ENCODE data around the gene PPM1D.

The PPM1D gene

DNA sequence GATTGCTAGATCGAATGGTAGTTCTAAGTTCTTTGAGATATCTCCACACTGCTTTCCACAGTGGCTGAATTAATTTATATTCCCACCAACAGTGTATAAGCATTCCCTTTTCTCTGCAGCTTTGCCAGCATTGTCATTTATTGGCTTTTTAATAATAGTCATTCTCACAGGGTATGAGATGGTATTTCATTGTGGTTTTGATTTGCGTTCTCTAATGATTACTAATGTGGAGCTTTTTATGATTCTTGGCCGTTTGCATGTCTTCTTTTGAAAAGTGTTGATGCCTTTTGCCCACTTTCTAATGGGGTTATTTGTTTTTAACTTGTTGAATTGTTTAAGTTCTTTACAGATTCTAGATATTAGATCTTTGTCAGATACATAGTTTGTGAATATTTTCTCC, 41.1 kb downstream of the PPM1D start:
- Histone ChIP-seq H3K27ac (ENCODE audit: low read depth, low read length) (no peak overlapping the region), H2AFZ (ENCODE audit: low read length, unreplicated experiment) (no peak overlapping the region), H3K4me3 (ENCODE audit: low read depth, low read length) (no peak overlapping the region), H3K4me1 (ENCODE audit: control insufficient read depth, insufficient read depth, low read length, unreplicated experiment) (no peaks in the 10 kb centered on the region), H3K79me2 (ENCODE audit: control insufficient read depth, insufficient read depth, low read length, unreplicated experiment) (peaks cover 2% of the 10 kb centered on the region), H3K27me3 (ENCODE audit: insufficient read depth, low read length) (no peaks in the 10 kb centered on the region), H3K36me3 (ENCODE audit: insufficient read depth, low read length) (no peaks in the 10 kb centered on the region)

DNA sequence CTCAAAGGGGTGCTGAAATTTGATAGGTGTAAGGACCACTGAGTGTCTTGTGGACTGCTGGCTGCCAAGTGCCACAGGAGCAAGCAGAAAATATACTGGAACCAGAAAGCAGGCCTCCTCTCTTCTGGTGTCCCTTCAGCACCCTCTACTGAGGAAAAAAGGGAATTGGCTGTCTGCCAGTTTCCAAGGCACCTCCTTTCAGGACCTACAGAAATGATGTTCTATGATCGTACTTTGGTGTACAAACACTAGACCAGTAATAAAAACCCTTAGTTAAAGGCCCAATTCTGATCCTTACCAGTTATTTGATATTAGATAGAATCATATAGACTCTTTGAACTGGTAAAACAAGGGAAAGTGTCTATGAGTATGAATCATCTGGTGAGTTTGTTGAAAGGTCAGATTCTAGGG, 41.8 kb downstream of the PPM1D start:
- Histone ChIP-seq H3K4me3 (ENCODE audit: low read depth, low read length) (no peak overlapping the region), H3K4me1 (ENCODE audit: control insufficient read depth, insufficient read depth, low read length, unreplicated experiment) (no peaks in the 10 kb centered on the region), H3K79me2 (ENCODE audit: control insufficient read depth, insufficient read depth, low read length, unreplicated experiment) (peaks cover 2% of the 10 kb centered on the region), H3K27ac (ENCODE audit: low read depth, low read length) (no peak overlapping the region), H2AFZ (ENCODE audit: low read length, unreplicated experiment) (no peak overlapping the region), H3K27me3 (ENCODE audit: insufficient read depth, low read length) (no peaks in the 10 kb centered on the region), H3K36me3 (ENCODE audit: insufficient read depth, low read length) (no peaks in the 10 kb centered on the region)

DNA sequence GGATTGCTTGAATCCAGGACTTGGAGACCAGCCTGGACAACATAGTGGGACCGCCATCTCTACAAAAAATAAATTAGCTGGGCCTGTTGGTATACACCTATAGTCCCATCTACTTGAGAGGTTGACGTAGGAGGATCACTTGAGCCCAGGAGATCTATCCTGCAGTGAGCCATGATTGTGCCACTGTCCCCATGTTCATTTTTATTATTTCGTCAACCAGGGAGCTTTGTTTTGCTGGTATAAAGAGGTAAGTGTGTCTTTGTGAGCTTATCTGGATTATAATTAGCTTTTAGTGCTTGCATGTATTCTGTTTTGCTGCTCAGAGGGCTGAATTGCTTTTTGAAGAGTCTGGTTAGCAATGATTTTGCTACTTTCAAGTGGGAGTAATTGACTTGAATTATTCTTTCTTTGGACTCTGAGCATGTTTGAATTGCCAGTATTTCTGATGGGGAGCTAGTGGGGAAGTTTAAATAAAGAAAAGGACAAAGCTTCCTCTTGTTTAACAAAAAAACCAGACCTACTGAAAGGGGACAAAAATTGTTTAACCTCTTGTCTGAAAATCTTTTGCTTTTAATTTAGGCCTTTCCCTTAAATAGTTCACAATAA, 46.0 kb downstream of the PPM1D start:
- no peaks in the 10 kb centered on the region for H3K4me1 ChIP-seq (ENCODE audit: control insufficient read depth, insufficient read depth, low read length, unreplicated experiment)
- H3K27ac ChIP-seq (ENCODE audit: low read depth, low read length) = no peak overlapping the region
- H2AFZ ChIP-seq (ENCODE audit: low read length, unreplicated experiment) = no peak overlapping the region
- no peaks in the 10 kb centered on the region for H3K27me3 ChIP-seq (ENCODE audit: insufficient read depth, low read length)
- no peak overlapping the region for H3K4me3 ChIP-seq (ENCODE audit: low read depth, low read length)
- peaks cover 2% of the 10 kb centered on the region for H3K79me2 ChIP-seq (ENCODE audit: control insufficient read depth, insufficient read depth, low read length, unreplicated experiment)
- no peaks in the 10 kb centered on the region for H3K36me3 ChIP-seq (ENCODE audit: insufficient read depth, low read length)

DNA sequence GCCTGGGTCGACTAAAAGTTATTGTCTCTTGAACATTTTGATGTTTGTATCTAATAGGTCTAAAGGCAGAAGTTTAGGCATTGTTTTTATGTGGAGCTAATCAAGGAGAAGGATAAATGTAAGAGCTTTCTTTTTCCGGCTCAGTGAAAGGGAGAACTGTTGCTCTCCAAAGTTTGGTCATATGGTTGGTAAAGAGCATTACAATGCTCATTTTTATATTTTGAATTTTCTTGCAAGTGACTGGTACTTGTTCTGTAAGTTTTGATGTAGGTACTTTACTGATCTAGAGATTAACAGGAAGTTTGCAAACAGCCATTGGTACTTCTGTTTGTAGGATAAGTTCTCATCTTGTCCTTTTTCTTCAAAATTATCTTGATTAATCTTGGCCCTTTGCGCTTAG, 46.7 kb downstream of the PPM1D start:
- Histone ChIP-seq H3K36me3 (ENCODE audit: insufficient read depth, low read length) (no peaks in the 10 kb centered on the region), H3K79me2 (ENCODE audit: control insufficient read depth, insufficient read depth, low read length, unreplicated experiment) (peaks cover 2% of the 10 kb centered on the region), H3K27ac (ENCODE audit: low read depth, low read length) (no peak overlapping the region)

DNA sequence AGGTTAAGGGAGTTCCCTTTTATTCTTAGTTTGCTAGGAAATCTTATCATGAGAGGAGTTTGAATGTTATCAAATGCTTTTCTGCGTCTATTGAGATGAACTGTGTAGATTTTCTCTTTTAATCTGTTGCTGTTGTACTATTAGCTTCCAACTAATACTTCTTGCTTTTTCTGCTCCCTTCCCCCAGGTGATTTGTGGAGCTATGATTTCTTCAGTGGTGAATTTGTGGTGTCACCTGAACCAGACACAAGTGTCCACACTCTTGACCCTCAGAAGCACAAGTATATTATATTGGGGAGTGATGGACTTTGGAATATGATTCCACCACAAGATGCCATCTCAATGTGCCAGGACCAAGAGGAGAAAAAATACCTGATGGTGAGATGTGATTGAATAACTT, 47.7 kb downstream of the PPM1D start:
- no peak overlapping the region for H2AFZ ChIP-seq (ENCODE audit: low read length, unreplicated experiment)
- H3K27me3 ChIP-seq (ENCODE audit: insufficient read depth, low read length) = no peaks in the 10 kb centered on the region
- H3K36me3 ChIP-seq (ENCODE audit: insufficient read depth, low read length) = no peaks in the 10 kb centered on the region
- H3K4me1 ChIP-seq (ENCODE audit: control insufficient read depth, insufficient read depth, low read length, unreplicated experiment) = no peaks in the 10 kb centered on the region
- no peak overlapping the region for H3K4me3 ChIP-seq (ENCODE audit: low read depth, low read length)
- H3K27ac ChIP-seq (ENCODE audit: low read depth, low read length) = no peak overlapping the region
- H3K79me2 ChIP-seq (ENCODE audit: control insufficient read depth, insufficient read depth, low read length, unreplicated experiment) = peaks cover 2% of the 10 kb centered on the region

More for the DNA sequence above, 46.7 kb downstream of the PPM1D start:
- H2AFZ ChIP-seq (ENCODE audit: low read length, unreplicated experiment) = no peak overlapping the region
- no peaks in the 10 kb centered on the region for H3K4me1 ChIP-seq (ENCODE audit: control insufficient read depth, insufficient read depth, low read length, unreplicated experiment)
- no peaks in the 10 kb centered on the region for H3K27me3 ChIP-seq (ENCODE audit: insufficient read depth, low read length)
- no peak overlapping the region for H3K4me3 ChIP-seq (ENCODE audit: low read depth, low read length)

DNA sequence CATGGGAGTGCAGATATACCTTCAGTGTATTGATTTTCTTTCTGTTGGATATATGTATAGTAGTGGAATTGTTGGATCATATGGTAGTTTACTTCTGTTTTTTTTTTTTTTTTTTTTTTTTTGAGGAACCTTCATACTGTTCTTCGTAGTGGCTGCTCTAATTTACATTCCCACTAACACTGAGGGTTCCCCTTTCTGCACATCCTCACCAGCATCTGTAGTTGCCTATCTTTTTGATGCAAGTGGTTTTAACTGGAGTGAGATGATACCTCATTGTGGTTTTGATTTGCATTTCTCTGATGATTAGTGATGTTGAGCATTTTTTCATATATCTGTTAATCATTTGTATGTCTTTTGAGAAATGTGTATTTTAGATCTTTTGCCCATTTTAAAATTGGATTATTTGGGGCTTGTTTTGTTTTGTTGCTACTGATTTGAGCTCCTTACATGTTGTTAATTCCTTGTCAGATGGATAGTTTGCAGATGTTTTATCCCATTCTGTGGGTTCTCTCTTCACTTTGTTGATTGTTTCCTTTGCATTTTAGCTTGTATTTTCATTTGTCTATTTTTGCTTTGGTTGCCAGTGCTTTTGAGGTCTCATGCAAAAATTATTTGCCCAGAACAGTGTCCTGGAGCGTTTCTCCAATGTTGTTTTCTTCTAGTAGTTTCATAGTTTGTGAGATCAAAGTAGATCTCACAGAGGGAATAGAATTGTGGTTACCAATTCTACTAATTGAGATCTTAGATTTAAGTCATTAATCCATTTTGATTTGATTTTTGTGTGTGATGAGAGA, 52.7 kb downstream of the PPM1D start:
- no peaks in the 10 kb centered on the region for H3K79me2 ChIP-seq (ENCODE audit: control insufficient read depth, insufficient read depth, low read length, unreplicated experiment)

DNA sequence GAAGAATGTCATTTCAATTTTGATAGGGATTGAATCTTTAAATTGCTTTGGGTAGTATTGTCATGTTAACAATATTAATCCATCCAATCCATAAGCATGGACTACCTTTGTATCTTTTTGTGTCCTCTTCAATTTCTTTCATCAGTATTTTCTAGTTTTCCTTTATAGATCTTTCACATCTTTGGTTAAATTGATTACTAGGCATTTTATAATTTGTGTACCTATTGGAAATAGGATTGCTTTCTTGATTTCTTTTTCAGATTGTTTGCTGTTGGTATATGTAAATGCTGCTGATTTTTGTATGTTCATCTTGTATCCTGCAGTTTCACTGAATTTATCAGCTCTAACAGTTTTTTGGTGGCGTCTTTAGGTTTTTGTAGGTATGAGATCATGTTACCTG, 53.6 kb downstream of the PPM1D start:
- no peaks in the 10 kb centered on the region for H3K27me3 ChIP-seq (ENCODE audit: insufficient read depth, low read length)
- peaks cover 10% of the 10 kb centered on the region for H3K36me3 ChIP-seq (ENCODE audit: insufficient read depth, low read length)
- H2AFZ ChIP-seq (ENCODE audit: low read length, unreplicated experiment) = no peak overlapping the region
- H3K4me3 ChIP-seq (ENCODE audit: low read depth, low read length) = no peak overlapping the region
- no peaks in the 10 kb centered on the region for H3K4me1 ChIP-seq (ENCODE audit: control insufficient read depth, insufficient read depth, low read length, unreplicated experiment)
- H3K79me2 ChIP-seq (ENCODE audit: control insufficient read depth, insufficient read depth, low read length, unreplicated experiment) = no peaks in the 10 kb centered on the region
- H3K27ac ChIP-seq (ENCODE audit: low read depth, low read length) = no peak overlapping the region

More for the DNA sequence above, 52.7 kb downstream of the PPM1D start:
- Histone ChIP-seq H3K4me3 (ENCODE audit: low read depth, low read length) (no peak overlapping the region), H3K27ac (ENCODE audit: low read depth, low read length) (no peak overlapping the region), H3K36me3 (ENCODE audit: insufficient read depth, low read length) (peaks cover 6% of the 10 kb centered on the region), H3K27me3 (ENCODE audit: insufficient read depth, low read length) (no peaks in the 10 kb centered on the region), H3K4me1 (ENCODE audit: control insufficient read depth, insufficient read depth, low read length, unreplicated experiment) (no peaks in the 10 kb centered on the region), H2AFZ (ENCODE audit: low read length, unreplicated experiment) (no peak overlapping the region)

DNA sequence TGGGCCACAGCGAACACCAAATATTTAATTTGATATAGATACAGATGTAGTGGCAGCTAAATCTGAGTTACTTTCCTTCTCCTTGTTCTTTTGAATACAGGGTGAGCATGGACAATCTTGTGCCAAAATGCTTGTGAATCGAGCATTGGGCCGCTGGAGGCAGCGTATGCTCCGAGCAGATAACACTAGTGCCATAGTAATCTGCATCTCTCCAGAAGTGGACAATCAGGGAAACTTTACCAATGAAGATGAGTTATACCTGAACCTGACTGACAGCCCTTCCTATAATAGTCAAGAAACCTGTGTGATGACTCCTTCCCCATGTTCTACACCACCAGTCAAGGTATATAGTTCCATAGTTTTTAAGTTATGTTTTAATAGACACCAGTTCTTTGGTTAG, 56.5 kb downstream of the PPM1D start:
- no peak overlapping the region for H3K4me3 ChIP-seq (ENCODE audit: low read depth, low read length)
- no peak overlapping the region for H3K27ac ChIP-seq (ENCODE audit: low read depth, low read length)
- no peak overlapping the region for H2AFZ ChIP-seq (ENCODE audit: low read length, unreplicated experiment)
- no peaks in the 10 kb centered on the region for H3K27me3 ChIP-seq (ENCODE audit: insufficient read depth, low read length)
- peaks cover 10% of the 10 kb centered on the region for H3K36me3 ChIP-seq (ENCODE audit: insufficient read depth, low read length)
- H3K4me1 ChIP-seq (ENCODE audit: control insufficient read depth, insufficient read depth, low read length, unreplicated experiment) = no peaks in the 10 kb centered on the region
- H3K79me2 ChIP-seq (ENCODE audit: control insufficient read depth, insufficient read depth, low read length, unreplicated experiment) = no peaks in the 10 kb centered on the region

DNA sequence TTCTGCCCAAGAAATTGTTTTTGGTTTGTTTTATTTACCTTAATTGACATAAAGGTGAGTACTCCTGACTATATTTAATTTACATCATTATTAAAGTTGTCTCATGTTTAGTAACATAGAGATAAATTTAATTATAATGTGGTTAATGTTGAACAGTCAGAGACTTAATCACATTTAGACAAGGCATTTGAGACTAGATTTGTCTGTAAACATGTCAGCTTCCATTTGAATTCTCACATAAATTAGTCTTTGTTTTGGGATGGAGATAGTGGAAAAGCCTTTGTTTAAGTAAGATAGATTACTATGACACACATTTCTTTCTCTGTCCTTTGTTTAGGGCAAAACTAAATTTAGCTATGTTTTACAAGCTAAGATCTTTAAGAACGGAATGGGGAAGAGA, 59.2 kb downstream of the PPM1D start:
- no peaks in the 10 kb centered on the region for H3K79me2 ChIP-seq (ENCODE audit: control insufficient read depth, insufficient read depth, low read length, unreplicated experiment)
- H3K27ac ChIP-seq (ENCODE audit: low read depth, low read length) = no peak overlapping the region
- H3K36me3 ChIP-seq (ENCODE audit: insufficient read depth, low read length) = peaks cover 13% of the 10 kb centered on the region
- no peak overlapping the region for H3K4me3 ChIP-seq (ENCODE audit: low read depth, low read length)
- no peaks in the 10 kb centered on the region for H3K27me3 ChIP-seq (ENCODE audit: insufficient read depth, low read length)
- no peak overlapping the region for H2AFZ ChIP-seq (ENCODE audit: low read length, unreplicated experiment)
- H3K4me1 ChIP-seq (ENCODE audit: control insufficient read depth, insufficient read depth, low read length, unreplicated experiment) = no peaks in the 10 kb centered on the region

DNA sequence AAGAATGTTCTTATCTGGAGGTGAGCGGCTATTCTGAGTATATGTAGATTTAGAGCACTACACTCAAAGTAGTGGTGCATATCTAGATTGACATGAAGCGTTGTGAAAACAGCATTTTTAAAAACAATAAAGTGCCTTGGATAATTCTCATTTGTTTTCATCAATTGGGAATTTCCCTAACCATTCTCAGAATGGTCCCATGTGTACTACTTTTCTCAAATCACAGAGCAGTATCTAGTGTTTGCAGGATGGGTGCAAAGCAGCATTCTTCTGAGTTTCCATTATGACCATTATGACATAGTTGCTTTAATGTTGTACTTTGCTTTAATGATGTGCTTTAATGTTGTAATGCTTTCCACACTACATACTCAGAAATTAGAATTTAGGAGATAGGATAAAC, 61.5 kb downstream of the PPM1D start:
- Histone ChIP-seq H3K4me3 (ENCODE audit: low read depth, low read length) (no peak overlapping the region), H3K4me1 (ENCODE audit: control insufficient read depth, insufficient read depth, low read length, unreplicated experiment) (no peaks in the 10 kb centered on the region), H2AFZ (ENCODE audit: low read length, unreplicated experiment) (no peak overlapping the region), H3K79me2 (ENCODE audit: control insufficient read depth, insufficient read depth, low read length, unreplicated experiment) (no peaks in the 10 kb centered on the region), H3K36me3 (ENCODE audit: insufficient read depth, low read length) (peaks cover 13% of the 10 kb centered on the region), H3K27ac (ENCODE audit: low read depth, low read length) (no peak overlapping the region), H3K27me3 (ENCODE audit: insufficient read depth, low read length) (no peaks in the 10 kb centered on the region)

DNA sequence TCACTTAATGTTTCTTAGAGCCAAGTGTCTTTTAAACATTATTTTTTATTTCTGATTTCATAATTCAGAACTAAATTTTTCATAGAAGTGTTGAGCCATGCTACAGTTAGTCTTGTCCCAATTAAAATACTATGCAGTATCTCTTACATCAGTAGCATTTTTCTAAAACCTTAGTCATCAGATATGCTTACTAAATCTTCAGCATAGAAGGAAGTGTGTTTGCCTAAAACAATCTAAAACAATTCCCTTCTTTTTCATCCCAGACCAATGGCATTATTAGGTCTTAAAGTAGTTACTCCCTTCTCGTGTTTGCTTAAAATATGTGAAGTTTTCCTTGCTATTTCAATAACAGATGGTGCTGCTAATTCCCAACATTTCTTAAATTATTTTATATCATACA, 64.0 kb downstream of the PPM1D start:
- Histone ChIP-seq H3K4me1 (ENCODE audit: control insufficient read depth, insufficient read depth, low read length, unreplicated experiment) (no peaks in the 10 kb centered on the region), H3K4me3 (ENCODE audit: low read depth, low read length) (no peak overlapping the region), H3K27me3 (ENCODE audit: insufficient read depth, low read length) (no peaks in the 10 kb centered on the region), H3K36me3 (ENCODE audit: insufficient read depth, low read length) (0 out of 2 replicates have a peak, but pooled peaks cover 4% of the 10 kb centered on the region), H2AFZ (ENCODE audit: low read length, unreplicated experiment) (no peak overlapping the region), H3K79me2 (ENCODE audit: control insufficient read depth, insufficient read depth, low read length, unreplicated experiment) (no peaks in the 10 kb centered on the region), H3K27ac (ENCODE audit: low read depth, low read length) (no peak overlapping the region)

Measured in ACC112 (cell line).